CD4-positive, alpha-beta T cell treated with Interleukin-10 for 1 hour (primary cell): Measurements from ENCODE around the gene ANO3.
A peak's percentile ranks its signal among the peaks of the same experiment; 100 is the strongest.

Source experiments
- DNase-seq: peaks from one replicate; pipeline ENCODE4 v3.0.0-alpha.2; 2020

The ANO3 gene

GRCh38 chr11:26649884-26650283 lies 318.0 kb downstream of the ANO3 start:
- peak; percentile 3 for DNase-seq

DNA sequence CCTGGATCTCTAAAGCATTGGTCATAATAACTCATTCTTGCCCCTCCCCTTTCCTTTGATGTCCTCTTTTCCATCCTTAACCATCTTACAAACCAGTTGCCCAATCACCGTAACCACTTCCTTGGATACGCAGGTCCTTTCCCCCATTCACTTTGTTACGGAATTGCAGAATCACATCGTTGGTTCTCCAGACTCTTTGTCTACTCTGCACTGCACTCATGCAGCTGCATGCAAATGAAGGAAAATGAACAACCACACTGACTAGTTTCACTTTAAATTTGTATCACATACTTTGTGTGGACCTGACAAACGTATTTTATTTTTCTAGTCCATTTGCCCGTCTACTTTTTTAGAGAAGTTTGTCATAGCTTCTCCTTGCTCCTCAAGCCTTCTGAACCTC lies 320.0 kb downstream of the ANO3 start:
- no peak for DNase-seq

DNA sequence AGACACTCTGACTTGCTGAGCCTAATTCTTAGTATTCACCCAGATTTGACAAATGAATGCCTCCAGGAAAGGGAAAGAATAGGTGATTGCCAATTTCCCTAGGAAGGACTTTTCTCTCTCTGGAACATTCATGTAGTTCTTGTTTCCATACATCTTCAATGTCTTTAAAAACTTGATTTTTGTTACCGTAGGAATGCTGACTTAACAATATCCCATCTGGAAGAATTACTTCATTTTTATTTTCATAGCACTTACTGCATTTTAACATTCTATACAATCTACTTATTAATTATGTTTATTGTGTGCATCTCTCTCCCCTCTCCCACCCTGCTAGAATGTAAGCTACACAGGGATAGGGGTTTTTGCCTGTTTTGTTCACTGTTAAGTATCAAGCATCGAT lies 323.4 kb downstream of the ANO3 start:
- DNase-seq = no peak

DNA sequence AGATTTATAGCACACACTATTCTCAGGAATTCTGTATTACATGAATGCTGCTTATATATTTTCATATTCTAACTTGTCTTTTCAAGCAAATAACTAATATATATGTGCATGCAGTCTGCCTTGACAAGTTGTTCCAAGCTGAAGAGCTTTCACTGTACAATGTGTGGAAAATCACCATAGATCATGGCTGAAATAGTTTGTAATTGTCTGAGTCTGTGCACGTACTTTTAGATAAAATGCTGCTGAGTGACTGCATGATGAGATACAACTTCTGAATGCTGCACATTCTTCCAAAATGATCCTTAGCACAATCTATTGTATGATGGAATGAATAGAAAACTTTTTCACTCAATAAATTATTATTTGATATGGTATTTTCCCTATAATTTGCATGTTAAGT lies 331.0 kb downstream of the ANO3 start:
- no peak for DNase-seq

- DNase-seq = no peak
These were observed 333.1 kb downstream of the ANO3 start for GRCh38 chr11:26665036-26665435.

- DNase-seq = no peak
These were observed 334.0 kb downstream of the ANO3 start for GRCh38 chr11:26665946-26666345.

GRCh38 chr11:26675233-26675928 lies 343.5 kb downstream of the ANO3 start:
- no peak for DNase-seq

GRCh38 chr11:26676641-26677040 lies 344.7 kb downstream of the ANO3 start:
- no peak for DNase-seq

DNA sequence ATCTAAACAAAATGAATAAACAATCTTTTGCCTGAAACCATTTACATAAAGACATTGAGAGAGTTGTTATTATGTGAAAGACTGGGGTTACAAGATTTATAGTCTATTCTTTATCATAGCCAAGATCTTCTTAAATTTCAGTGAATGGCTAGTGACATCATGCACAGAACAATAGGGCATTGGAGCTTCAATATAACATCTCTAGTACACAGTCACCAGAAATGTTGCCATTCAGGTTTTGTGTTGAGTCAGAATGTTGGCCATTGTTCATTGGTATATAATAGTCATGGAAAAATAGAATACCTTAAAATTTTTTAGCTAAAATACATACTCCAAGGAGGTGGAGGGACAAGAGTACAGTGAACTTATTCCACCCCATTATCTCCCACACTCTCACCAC lies 345.6 kb downstream of the ANO3 start:
- no peak for DNase-seq

DNA sequence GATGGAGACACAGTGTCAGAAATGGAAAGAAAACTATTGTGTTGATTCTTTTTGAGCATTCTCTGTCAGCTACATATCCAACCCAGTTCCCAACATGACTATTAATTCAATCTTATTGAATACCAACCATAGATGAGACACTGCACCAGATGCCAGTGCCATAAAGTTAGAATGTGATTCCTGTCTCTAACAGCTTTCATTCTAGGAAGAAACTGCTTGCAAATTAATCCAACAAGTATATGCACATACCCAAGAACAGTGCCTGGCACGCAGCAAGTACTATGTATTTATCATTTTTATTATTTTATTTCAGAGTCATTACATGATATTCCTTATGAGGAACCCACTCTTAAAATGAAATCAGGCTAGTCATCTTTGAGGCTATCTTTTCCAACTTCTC lies 355.4 kb downstream of the ANO3 start:
- DNase-seq = no peak

GRCh38 chr11:26688701-26689100 lies 356.8 kb downstream of the ANO3 start:
- DNase-seq = no peak

DNA sequence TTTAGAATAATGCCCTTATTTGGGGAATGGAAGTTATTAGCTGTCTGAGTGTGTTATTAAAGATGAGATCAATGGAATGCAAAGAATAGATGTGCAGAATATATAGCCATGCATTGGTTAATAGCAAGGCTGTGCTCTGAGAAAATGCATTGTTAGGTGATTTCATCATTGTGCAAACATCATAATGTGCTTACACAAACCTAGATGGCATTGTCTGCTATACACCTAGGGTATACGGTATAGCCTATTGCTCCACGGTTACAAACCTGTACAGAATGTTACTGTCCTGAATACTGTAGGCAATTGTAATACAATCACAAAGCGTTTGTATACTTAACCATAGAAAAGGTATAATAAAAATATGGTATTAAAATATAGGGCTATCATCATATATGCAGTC lies 364.4 kb downstream of the ANO3 start:
- no peak for DNase-seq

- DNase-seq = no peak
These were observed 366.3 kb downstream of the ANO3 start for GRCh38 chr11:26698224-26698623.

GRCh38 chr11:26700574-26701235 lies 368.8 kb downstream of the ANO3 start:
- DNase-seq = no peak

DNA sequence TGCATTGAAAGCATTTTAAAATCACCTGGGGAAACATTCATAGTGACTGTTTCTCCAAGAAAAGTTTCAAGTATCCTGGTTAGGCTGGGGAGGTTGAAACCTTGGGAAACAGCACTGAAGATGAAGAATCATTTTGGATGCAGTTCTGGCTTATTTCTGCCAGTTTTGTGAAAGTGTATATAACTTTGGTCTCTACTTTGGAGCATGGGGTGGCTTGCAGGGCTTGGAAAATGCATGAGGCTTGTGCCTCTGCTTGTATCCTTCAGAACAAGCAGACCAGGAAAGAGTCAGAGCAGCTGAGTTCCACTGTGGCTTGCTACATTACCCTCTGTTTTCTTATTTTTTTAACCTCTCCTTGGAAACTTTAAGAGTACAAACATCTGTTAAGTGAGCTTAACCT lies 370.5 kb downstream of the ANO3 start:
- DNase-seq = no peak

DNA sequence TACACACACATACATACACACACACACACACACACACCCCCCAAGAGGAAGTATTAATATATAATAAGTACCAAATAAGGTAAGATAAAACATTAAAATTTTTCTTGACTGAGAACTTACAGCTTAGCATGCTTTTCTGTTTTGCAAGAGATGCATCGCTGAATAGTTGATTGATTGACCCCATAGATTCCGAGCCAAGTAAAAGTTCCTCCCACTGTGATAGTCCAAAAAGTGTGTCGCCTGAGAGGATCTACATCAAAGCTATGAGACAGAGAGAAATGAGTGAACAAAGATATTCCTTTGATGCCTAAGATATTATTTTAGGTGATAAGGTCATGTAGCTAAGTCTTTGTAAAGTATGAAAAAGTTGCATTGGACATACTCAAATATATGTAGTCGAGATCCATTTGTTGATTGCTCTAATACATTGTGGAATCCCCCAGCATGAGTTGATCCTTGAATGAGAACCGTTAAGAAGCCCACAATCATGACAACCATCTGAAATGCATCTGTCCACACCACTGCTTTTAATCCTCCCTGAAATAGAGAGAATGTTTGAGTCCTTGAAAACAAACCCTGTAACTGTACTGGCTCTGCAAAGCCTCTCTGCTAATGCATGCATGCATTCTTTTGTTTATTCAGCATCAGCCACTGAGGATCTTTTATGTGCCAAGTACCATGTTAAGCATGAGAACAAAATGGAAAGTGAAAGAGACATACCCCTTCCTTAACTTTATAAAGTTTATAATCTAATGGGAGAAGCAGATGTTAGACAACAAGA lies 371.7 kb downstream of the ANO3 start:
- no peak for DNase-seq

DNA sequence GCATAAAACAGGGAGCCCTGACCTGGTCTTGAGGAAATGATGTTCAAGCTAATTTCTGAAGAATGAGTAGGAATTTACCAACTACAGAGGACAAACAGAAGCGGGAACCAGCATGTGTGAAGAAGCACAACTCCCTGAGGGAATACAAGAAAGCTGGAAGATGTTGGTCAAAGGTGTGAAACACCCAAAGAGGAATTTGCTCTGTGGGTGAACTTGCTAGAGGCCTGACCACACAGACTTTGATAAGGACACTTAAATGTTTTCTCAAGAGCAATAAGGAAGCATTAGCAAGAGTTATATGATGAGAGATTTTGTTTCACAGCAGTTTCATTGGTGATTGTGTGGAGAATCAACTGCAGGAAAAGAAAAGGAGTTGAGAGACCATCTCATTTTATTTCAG lies 372.3 kb downstream of the ANO3 start:
- DNase-seq = no peak

DNA sequence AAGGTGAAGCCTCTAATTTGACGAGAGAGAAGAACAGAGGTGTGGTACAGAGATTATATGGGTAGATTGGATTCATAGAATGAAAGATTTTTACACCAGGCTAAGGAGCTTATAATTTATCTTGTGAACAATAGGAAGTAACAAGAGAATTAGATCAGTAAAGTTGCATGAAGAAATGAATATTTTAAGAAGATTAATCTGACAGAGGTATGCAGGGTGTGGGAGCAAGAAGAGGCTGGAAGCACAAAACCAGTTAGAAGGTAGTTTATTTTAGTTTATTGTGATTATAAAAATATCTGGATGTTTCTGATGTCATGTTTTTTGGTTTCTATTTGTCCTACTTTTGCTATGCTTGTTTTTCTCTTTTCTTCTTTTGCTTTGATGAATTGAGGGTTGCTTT lies 374.3 kb downstream of the ANO3 start:
- DNase-seq = no peak

- DNase-seq = no peak
These were observed 377.0 kb downstream of the ANO3 start for GRCh38 chr11:26708736-26709456.

DNA sequence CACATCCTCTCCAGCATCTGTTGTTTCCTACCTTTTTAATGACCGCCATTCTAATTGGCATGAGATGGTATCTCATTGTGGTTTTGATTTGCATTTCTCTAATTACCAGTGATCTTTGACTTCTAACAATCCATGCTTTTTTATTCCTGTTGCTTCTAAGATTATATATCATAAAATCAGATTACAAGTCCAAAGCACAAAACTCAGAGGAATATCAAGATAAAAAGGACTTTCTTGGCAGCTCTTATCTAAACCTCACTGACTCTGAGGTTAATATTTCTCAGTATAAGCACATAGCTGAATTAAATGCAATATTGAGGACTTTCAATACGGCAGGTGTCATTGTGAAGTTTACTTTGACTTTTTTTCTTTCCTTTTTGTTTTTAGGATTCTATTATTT lies 378.6 kb downstream of the ANO3 start:
- no peak for DNase-seq

DNA sequence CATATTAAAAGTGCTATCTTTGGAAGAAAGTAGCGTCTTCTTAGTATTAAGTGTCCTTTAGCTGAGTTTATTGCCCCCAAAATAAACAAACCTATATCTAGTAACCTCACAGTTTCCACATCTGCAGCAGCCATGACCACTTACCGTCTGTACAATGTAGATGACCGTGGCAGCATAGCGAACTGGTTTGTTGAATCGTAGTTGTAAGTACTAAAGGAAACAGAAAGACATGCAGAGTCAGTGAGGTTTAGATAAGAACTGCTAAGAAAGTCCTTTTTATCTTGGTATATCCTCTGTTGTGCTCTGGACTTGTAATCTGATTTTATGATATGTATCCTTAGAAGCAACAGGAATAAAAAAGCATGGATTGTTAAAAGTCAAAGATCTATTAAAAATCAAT lies 380.6 kb downstream of the ANO3 start:
- no peak for DNase-seq
